Heart right ventricle (tissue), 16 donors: ENCODE measurements around the gene TNFRSF17. TPM values are rescaled to one million over a fixed set of nuclear protein-coding genes. Genes with fewer than 3 reads are reported as not detected.
"Not testable (repeated sequence)": the region's sequence is repeated elsewhere in the genome, so short reads cannot be mapped to it uniquely, and the experiment has no call there.

Experiments
- ATAC-seq, 8 donors: fragments of 200-7000 bp; cut with Tn5 transposase; one replicate each; pipeline ENCODE4 v1.9.1; 2020; ENCODE audit warnings: mild to moderate bottlenecking in 8 of 8, moderate library complexity in 8 of 8, moderate number of reproducible peaks in 1 of 8
- DNase-seq, 2 donors: peaks; one replicate each; pipeline ENCODE4 v3.0.0-alpha.2; 2020
- H3K27ac ChIP-seq, 10 donors: fragments of 200-600 bp; sonication (generic) in 2 of 10; one replicate each; pipeline versions ENCODE4 v1.5.0 to v1.8.0; 2020 to 2022; ENCODE audit warnings: mild to moderate bottlenecking in 3 of 10
- H3K27me3 ChIP-seq, 7 donors: fragments of 200-600 bp; one replicate each; pipeline ENCODE4 v1.8.0; 2021 to 2022; ENCODE audit warnings: mild to moderate bottlenecking in 2 of 7
- H3K36me3 ChIP-seq, 9 donors: fragments of 200-600 bp; sonication (generic) in 1 of 9; one replicate each; pipeline versions ENCODE4 v1.5.0 to v1.8.0; 2020 to 2022; ENCODE audit warnings: mild to moderate bottlenecking in 2 of 9
- H3K4me1 ChIP-seq, 9 donors: fragments of 200-600 bp; sonication (generic) in 1 of 9; one replicate each; pipeline versions ENCODE4 v1.5.0 to v1.8.0; 2020 to 2022; ENCODE audit warnings: mild to moderate bottlenecking in 4 of 9
- H3K4me3 ChIP-seq, 10 donors: fragments of 200-600 bp; sonication (generic) in 2 of 10; one replicate each; pipeline versions ENCODE4 v1.5.0 to v1.8.0; 2020 to 2022; ENCODE audit warnings: mild to moderate bottlenecking in 7 of 10, moderate library complexity in 2 of 10
- H3K9me3 ChIP-seq, 11 donors: fragments of 200-600 bp in 10 of 11; sonication (generic) in 2 of 11; one replicate each; pipeline versions ENCODE4 v1.5.0 to v1.8.0; 2013 to 2022; ENCODE audit warnings: mild to moderate bottlenecking in 2 of 11, control low read depth in 1 of 11, moderate library complexity in 1 of 11
- WGBS, 2 donors: extraction: QIAGEN DNeasy Blood & Tissue Kit; methylation state at CpG; one replicate each; pipeline ENCODE4 v1.1.7; 2013; ENCODE audit warnings: inconsistent platforms in 1 of 2; 5-methylcytosine and 5-hydroxymethylcytosine counted together
- intact Hi-C, 10 donors: fragments of 100-400 bp; cut with DNase I; formaldehyde crosslinking; loops; one replicate each; pipeline versions ENCODE4 v1.11.1 to v1.14.2; 2022
- polyA plus RNA-seq, 2 donors: library from polyadenylated mRNA; stranded (reverse); fragments of 200-250 nt; gene quantifications; one replicate each; pipeline ENCODE4 v1.2.3, GENCODE V29; 2013
- total RNA-seq, 10 donors: library from RNA; stranded (reverse); fragmentation: NEBNext Ultra II Directional in 3 of 10; extraction: Animal tissue kit (Norgen Biotek cat#: 25700) in 3 of 10; gene quantifications; one replicate each; pipeline versions ENCODE4 v1.2.1 to v1.2.4, GENCODE V29; 2021 to 2023
- TF ChIP-seq, protein P1 (sequence below), 9 donors: fragments of 200-600 bp; sonication (generic) in 2 of 9; IDR thresholded peaks; one replicate each; pipeline versions ENCODE4 v1.5.0 to v1.8.0; 2021 to 2022; ENCODE audit warnings: antibody characterized with exemption in 9 of 9, mild to moderate bottlenecking in 5 of 9, moderate library complexity in 1 of 9
- donor health status: Arrhythmogenic right ventricular cardiomyopathy.
- donor health status: ischemic (EF 13 %, LVEDD 7.1; RV severe dilation, severe dysfunction).
- donor health status: healthy with polysubstance abuse.
- donor health status: DM: no; HTN: yes; CAD: no.
- donor health status: DM: no; HTN: no; CAD: no.
- donor health status: ischemic (EF 25% LVEDD 6.9; RV normal size, moderate dysfunction).
- donor health status: ischemic (EF 25% LVEDD 5.7; RV mildly dilated, moderate dysfunction).
- donor health status: healthy.
- donor health status: DM: yes; HTN: yes; CAD: no.
- donor health status: Ischemic cardiomyopathy.
- donor health status: ischemic (EF 35%, LVEDD 5.7; RV mildly dilated, moderate dysfunction).
- donor health status: nonischemic (EF 11% LVEDD 7.7; RV severe dilation, severe dysfunction).
- donor health status: DM: yes; HTN: yes; CAD: no.
- donor health status: PGD.
- donor health status: ischemic (EF 29% LVEDD 5.4; RV normal size, mild dysfunction).
- donor health status: nonischemic (EF 23%, LVEDD 6.1; RV moderate dilation, normal function).

Gene TNFRSF17
- total and polyA plus RNA-seq, 12 donors = not detected

DNA sequence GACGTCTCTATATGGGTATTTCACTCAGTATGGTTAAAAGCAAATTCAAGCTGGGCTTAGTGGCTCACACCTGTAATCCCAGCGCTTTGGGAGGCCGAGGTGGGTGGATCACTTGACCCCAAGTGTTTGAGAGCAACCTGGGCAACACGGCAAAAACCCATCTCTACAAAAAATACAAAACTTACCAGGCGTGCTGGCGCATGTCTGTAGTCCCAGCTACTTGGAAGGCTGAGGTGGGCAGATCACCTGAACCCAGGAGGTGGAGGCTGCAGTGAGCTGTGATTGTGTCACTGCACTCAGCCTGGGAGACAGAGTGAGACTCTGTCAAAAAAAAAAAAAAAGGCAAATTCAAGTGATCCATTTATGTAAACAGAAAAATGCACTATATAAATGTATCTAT lies 1.3 kb upstream of the TNFRSF17 start:
- TF ChIP-seq, protein P1, sequence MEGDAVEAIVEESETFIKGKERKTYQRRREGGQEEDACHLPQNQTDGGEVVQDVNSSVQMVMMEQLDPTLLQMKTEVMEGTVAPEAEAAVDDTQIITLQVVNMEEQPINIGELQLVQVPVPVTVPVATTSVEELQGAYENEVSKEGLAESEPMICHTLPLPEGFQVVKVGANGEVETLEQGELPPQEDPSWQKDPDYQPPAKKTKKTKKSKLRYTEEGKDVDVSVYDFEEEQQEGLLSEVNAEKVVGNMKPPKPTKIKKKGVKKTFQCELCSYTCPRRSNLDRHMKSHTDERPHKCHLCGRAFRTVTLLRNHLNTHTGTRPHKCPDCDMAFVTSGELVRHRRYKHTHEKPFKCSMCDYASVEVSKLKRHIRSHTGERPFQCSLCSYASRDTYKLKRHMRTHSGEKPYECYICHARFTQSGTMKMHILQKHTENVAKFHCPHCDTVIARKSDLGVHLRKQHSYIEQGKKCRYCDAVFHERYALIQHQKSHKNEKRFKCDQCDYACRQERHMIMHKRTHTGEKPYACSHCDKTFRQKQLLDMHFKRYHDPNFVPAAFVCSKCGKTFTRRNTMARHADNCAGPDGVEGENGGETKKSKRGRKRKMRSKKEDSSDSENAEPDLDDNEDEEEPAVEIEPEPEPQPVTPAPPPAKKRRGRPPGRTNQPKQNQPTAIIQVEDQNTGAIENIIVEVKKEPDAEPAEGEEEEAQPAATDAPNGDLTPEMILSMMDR (IDR thresholded peaks at IDR 0.05) = no peak
- intact Hi-C loops = no loop called here

DNA sequence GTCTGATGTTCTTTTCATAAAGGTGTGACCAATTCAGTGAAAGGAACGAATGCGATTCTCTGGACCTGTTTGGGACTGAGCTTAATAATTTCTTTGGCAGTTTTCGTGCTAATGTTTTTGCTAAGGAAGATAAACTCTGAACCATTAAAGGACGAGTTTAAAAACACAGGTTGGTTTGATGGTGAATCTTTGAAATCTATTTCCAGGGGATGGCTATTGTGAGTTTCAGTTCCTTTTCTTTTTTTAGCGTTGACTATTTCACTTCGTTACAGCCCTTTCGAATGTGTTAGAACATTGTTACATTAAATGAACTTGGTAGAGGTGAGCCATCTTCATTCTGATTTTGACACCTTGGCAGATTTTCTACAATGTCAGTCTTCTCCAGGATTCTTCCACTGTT lies 1.2 kb downstream of the TNFRSF17 start:
- Histone ChIP-seq H3K27ac (no peak overlapping the region), H3K27me3 (no peaks in the 10 kb centered on the region), H3K36me3 (no peaks in the 10 kb centered on the region), H3K9me3 (no peaks in the 10 kb centered on the region), H3K4me1 (no peaks in the 10 kb centered on the region), H3K4me3 (no peak overlapping the region)
- no peak for DNase-seq
- no peak for ATAC-seq
- WGBS, 2 donors = 82 to 89% methylated on average over 7 of the region's 7 CpGs
- TF ChIP-seq, protein P1 (IDR thresholded peaks at IDR 0.05) = no peak
- intact Hi-C loops = no loop called here

More for the DNA sequence above, 1.3 kb upstream of the TNFRSF17 start:
- no peaks in the 10 kb centered on the region for H3K36me3 ChIP-seq
- DNase-seq = no peak
- no peak for ATAC-seq
- H3K27me3 ChIP-seq = no peaks in the 10 kb centered on the region
- 88 to 93% methylated on average over 6 of the region's 6 CpGs for WGBS, 2 donors
- H3K9me3 ChIP-seq = no peaks in the 10 kb centered on the region
- no peaks in the 10 kb centered on the region for H3K4me1 ChIP-seq
- no peak overlapping the region for H3K27ac ChIP-seq
- H3K4me3 ChIP-seq = no peak overlapping the region

DNA sequence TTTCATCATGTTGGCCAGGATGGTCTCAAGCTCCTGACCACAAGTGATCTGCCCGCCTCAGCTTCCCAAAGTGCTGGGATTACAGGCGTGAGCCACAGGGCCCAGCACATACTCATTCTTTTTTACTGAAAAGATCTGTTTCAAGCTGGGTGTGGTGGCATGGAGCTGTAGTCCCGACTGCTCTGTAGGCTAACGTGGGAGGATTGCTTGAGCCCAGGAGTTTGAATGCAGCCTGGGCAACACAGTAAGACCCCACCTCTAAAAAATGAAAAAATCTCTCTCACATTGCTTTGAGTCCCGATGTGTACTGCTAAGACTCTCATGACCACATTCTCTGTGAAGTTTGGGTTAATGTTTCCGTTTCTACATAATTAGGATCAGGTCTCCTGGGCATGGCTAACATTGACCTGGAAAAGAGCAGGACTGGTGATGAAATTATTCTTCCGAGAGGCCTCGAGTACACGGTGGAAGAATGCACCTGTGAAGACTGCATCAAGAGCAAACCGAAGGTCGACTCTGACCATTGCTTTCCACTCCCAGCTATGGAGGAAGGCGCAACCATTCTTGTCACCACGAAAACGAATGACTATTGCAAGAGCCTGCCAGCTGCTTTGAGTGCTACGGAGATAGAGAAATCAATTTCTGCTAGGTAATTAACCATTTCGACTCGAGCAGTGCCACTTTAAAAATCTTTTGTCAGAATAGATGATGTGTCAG lies 2.3 kb downstream of the TNFRSF17 start:
- Histone ChIP-seq H3K36me3 (peaks cover 0 to 5% (median 0%) of the 10 kb centered on the region in 9 donors), H3K4me3 (no peak overlapping the region), H3K9me3 (no peaks in the 10 kb centered on the region), H3K4me1 (no peaks in the 10 kb centered on the region), H3K27me3 (no peaks in the 10 kb centered on the region), H3K27ac (no peak overlapping the region)
- WGBS, 2 donors = 80 to 85% methylated on average over 17 of the region's 17 CpGs
- TF ChIP-seq, protein P1 (IDR thresholded peaks at IDR 0.05) = no peak
- intact Hi-C loops = no loop called here
- DNase-seq = no peak
- no peak for ATAC-seq

DNA sequence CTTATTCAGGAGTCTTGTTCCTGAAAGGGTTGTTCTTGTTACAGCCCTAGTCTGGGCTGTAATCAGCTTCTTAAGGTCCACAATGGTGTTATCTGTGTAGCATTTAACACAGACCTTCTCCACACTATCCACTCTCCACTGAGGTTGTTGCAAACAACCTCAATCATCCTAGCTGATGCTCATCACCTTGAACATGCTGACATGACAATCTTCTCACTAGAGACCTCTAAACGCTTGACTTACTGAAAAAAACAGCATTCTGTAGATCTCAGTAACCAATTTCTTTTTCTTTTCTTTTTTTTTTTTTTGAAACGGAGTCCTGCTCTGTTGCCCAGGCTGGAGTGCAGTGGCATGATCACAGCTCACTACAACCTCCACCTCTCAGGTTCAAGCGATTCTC lies 3.6 kb downstream of the TNFRSF17 start:
- WGBS, 2 donors = 86 to 88% methylated on average over 3 of the region's 3 CpGs
- TF ChIP-seq, protein P1 (IDR thresholded peaks at IDR 0.05) = no peak
- no peak overlapping the region for H3K27ac ChIP-seq
- no peaks in the 10 kb centered on the region for H3K27me3 ChIP-seq
- H3K36me3 ChIP-seq = peaks cover 0 to 12% (median 0%) of the 10 kb centered on the region in 9 donors
- H3K4me3 ChIP-seq = no peak overlapping the region
- H3K9me3 ChIP-seq = no peaks in the 10 kb centered on the region
- H3K4me1 ChIP-seq = no peaks in the 10 kb centered on the region
- no peak for DNase-seq
- intact Hi-C loops = no loop called here
- ATAC-seq = no peak

DNA sequence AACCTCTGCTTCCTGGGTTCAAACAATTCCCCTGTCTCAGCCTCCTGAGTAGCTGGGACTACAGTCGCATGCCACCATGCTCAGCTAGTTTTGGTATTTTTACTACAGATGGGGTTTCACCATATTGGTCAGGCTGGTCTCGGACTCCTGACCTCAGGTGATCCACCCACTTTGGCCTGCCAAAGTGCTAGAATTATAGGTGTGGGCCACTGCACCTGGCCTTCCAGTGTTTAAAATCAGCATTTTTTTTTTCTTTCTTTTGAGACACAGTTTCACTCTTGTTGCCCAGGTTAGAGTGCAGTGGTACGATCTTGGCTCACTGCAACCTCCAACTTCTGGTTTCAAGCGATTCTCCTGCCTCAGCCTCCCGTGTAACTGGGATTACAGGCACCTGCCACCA lies 5.3 kb downstream of the TNFRSF17 start:
- intact Hi-C loops = loop anchor here in 4 of 10 donors (5.0 to 10.0 kb wide), 2 partner anchors 95 to 97 kb away; no protein-coding TSS in a partner anchor
- not testable (repeated sequence) for ATAC-seq, H3K27ac ChIP-seq, H3K4me3 ChIP-seq, H3K4me1 ChIP-seq, DNase-seq, H3K27me3 ChIP-seq, H3K9me3 ChIP-seq
- peaks cover 0 to 19% (median 0%) of the 10 kb centered on the region in 9 donors for H3K36me3 ChIP-seq
- WGBS, 2 donors = 94 to 98% methylated on average over 5 of the region's 5 CpGs
